Measurements from ENCODE around the gene NRCAM. TPM values are rescaled to one million over a fixed set of nuclear protein-coding genes. Genes with fewer than 3 reads are reported as not detected.

Gene NRCAM
- total RNA-seq, 6 experiments from 2014 or later: 0.27 to 0.51 (median 0.40) TPM

DNA sequence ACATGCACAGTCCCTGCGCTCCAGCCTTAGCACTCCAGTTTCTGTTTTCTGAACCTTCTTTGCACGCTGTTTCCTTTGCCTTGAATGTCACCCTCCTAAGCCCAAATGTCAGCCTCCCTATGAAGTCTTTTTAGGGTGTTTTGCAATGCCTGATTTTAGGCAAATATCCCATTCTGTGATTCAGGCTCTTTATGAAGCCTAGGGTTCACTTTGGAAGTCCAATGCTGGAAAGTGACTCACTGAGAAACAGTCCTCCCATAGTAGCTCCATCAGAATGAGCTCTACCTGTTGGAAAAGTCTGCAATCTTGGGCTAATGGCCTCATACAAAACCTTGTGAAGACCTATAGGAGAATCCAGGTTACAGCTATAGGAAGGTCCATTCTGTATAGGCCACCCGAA is 331.4 kb downstream of the NRCAM start:
- DNase-seq: no peak
- no peaks in the 10 kb centered on the region for H3K36me3 Mint-ChIP-seq (ENCODE audit: low read depth)
- no peak overlapping the region for H3K27ac Mint-ChIP-seq

DNA sequence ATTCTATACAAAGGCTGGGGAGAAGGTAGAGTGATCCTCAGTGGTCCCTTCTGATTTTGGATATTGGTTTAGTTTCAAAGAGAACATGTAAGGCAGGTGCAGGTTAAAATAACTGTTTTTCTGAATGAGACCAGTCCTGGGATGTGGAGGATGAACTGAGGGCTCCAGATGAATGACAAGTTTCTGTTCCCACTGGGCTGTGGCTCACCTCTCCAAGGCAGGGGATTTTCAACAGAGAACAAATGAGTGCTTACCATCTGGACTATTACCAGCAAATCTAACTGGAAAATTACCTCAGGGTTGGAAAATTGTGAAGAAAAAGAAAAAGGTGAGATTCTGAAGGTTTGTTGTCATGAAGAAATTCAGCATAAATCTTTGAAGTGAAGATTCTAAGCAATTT is 334.1 kb downstream of the NRCAM start:
- TF ChIP-seq, protein P1, sequence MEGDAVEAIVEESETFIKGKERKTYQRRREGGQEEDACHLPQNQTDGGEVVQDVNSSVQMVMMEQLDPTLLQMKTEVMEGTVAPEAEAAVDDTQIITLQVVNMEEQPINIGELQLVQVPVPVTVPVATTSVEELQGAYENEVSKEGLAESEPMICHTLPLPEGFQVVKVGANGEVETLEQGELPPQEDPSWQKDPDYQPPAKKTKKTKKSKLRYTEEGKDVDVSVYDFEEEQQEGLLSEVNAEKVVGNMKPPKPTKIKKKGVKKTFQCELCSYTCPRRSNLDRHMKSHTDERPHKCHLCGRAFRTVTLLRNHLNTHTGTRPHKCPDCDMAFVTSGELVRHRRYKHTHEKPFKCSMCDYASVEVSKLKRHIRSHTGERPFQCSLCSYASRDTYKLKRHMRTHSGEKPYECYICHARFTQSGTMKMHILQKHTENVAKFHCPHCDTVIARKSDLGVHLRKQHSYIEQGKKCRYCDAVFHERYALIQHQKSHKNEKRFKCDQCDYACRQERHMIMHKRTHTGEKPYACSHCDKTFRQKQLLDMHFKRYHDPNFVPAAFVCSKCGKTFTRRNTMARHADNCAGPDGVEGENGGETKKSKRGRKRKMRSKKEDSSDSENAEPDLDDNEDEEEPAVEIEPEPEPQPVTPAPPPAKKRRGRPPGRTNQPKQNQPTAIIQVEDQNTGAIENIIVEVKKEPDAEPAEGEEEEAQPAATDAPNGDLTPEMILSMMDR (IDR thresholded peaks at IDR 0.05): no peak
- Mint-ChIP-seq H3K4me1 (ENCODE audit: low read depth) (peaks cover 3% of the 10 kb centered on the region), H3K27ac (no peak overlapping the region), H3K9me3 (no peaks in the 10 kb centered on the region), H3K4me3 (no peak overlapping the region), H3K27me3 (ENCODE audit: insufficient read depth) (peaks cover 1% of the 10 kb centered on the region; the same call in 1 of the 2 replicates), H3K36me3 (ENCODE audit: low read depth) (no peaks in the 10 kb centered on the region)
- no peak for DNase-seq

More for the DNA sequence above, 331.4 kb downstream of the NRCAM start:
- TF ChIP-seq, protein P1 (IDR thresholded peaks at IDR 0.05): no peak
- Mint-ChIP-seq H3K27me3 (ENCODE audit: insufficient read depth) (peaks cover 1% of the 10 kb centered on the region; the same call in 1 of the 2 replicates), H3K4me1 (ENCODE audit: low read depth) (peaks cover 7% of the 10 kb centered on the region), H3K4me3 (no peak overlapping the region), H3K9me3 (no peaks in the 10 kb centered on the region)

DNA sequence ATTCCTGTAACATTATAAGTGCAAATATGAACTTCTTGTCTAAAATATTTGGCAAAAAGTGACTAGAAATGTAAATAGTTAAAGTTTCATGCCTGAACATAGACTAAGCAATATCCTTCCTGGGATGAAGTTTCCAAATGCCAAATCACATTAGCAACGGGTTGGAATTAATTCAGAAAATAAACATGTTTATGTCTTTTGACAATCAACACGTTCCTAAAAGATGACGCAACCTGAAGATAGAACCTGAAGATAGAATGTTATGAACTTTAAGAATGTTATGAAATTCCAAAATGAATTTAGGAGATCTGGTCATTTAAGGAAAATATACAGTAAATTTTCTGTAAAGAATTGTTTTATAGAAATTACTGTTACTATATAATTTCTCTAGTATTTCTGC is 335.3 kb downstream of the NRCAM start:
- TF ChIP-seq, protein P1 (IDR thresholded peaks at IDR 0.05): no peak
- H3K27ac Mint-ChIP-seq: no peak overlapping the region
- no peak for DNase-seq

DNA sequence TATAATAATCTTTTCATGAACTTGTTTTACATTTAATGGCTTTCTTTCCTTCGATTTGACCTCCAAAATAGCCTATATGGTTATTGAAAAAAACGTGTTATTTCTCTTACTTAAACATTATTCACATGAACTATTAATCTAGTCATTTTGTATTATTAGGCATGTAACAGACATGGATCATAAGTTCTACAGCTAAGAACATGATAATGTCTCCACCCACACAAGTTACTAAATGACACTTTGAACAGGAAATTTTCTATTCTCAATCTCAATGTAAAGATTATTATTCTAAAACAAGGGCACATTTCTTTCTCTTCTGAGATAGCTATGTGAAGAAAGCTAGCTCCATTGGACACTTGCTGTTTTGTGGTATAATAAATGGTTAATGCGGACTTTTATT is 336.0 kb downstream of the NRCAM start:
- H3K9me3 Mint-ChIP-seq: no peaks in the 10 kb centered on the region
- H3K4me1 Mint-ChIP-seq (ENCODE audit: low read depth): no peaks in the 10 kb centered on the region
- H3K4me3 Mint-ChIP-seq: no peak overlapping the region
- TF ChIP-seq, protein P1 (IDR thresholded peaks at IDR 0.05): no peak
- H3K27me3 Mint-ChIP-seq (ENCODE audit: insufficient read depth): no peaks in the 10 kb centered on the region
- no peak for DNase-seq
- H3K27ac Mint-ChIP-seq: no peak overlapping the region
- no peaks in the 10 kb centered on the region for H3K36me3 Mint-ChIP-seq (ENCODE audit: low read depth)

More for the DNA sequence above, 335.3 kb downstream of the NRCAM start:
- Mint-ChIP-seq H3K4me1 (ENCODE audit: low read depth) (no peaks in the 10 kb centered on the region), H3K27me3 (ENCODE audit: insufficient read depth) (peaks cover 1% of the 10 kb centered on the region; the same call in 1 of the 2 replicates), H3K4me3 (no peak overlapping the region), H3K36me3 (ENCODE audit: low read depth) (no peaks in the 10 kb centered on the region), H3K9me3 (no peaks in the 10 kb centered on the region)

DNA sequence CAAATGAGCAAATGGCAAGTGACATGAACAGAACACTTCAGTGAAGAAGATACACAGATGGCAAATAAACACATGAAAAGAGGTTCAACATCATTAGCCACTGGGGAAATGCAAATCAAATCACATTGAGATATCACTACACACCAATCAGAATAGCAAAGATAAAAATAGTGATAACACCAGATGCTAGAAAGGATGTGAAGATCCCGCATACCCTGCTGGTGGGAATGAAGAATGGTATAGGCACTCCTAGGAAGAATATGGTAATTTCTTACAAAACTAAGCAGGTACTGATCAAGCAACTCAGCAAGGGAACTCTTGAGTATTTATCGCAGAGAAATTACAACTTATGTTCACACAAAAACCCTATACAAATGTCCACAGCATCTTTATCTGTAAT is 337.3 kb downstream of the NRCAM start:
- H3K9me3 Mint-ChIP-seq: no peaks in the 10 kb centered on the region
- H3K4me1 Mint-ChIP-seq (ENCODE audit: low read depth): no peaks in the 10 kb centered on the region
- H3K27me3 Mint-ChIP-seq (ENCODE audit: insufficient read depth): no peaks in the 10 kb centered on the region
- no peak overlapping the region for H3K27ac Mint-ChIP-seq
- no peaks in the 10 kb centered on the region for H3K36me3 Mint-ChIP-seq (ENCODE audit: low read depth)
- H3K4me3 Mint-ChIP-seq: no peak overlapping the region
- DNase-seq: no peak
- TF ChIP-seq, protein P1 (IDR thresholded peaks at IDR 0.05): peak; percentile 46
